M059J (cell line): Measurements from ENCODE around the gene PPP2R5A. TPM values are rescaled to one million over a fixed set of nuclear protein-coding genes. Genes with fewer than 3 reads are reported as not detected.

ENCODE experiments used
- DNase-seq: peaks from one replicate; pipeline ENCODE4 v3.0.0-alpha.2; 2012; ENCODE audit warnings: low read depth
- total RNA-seq: library from RNA; depleted of rRNA; stranded (reverse); fragments of >200 nt; shearing (Covaris generic); gene quantifications from 2 replicates; pipeline ENCODE4 v1.2.3, GENCODE V29; 2014; rRNA removed

PPP2R5A gene
- total RNA-seq = 22.9 and 23.1 TPM in 2 replicates

DNA sequence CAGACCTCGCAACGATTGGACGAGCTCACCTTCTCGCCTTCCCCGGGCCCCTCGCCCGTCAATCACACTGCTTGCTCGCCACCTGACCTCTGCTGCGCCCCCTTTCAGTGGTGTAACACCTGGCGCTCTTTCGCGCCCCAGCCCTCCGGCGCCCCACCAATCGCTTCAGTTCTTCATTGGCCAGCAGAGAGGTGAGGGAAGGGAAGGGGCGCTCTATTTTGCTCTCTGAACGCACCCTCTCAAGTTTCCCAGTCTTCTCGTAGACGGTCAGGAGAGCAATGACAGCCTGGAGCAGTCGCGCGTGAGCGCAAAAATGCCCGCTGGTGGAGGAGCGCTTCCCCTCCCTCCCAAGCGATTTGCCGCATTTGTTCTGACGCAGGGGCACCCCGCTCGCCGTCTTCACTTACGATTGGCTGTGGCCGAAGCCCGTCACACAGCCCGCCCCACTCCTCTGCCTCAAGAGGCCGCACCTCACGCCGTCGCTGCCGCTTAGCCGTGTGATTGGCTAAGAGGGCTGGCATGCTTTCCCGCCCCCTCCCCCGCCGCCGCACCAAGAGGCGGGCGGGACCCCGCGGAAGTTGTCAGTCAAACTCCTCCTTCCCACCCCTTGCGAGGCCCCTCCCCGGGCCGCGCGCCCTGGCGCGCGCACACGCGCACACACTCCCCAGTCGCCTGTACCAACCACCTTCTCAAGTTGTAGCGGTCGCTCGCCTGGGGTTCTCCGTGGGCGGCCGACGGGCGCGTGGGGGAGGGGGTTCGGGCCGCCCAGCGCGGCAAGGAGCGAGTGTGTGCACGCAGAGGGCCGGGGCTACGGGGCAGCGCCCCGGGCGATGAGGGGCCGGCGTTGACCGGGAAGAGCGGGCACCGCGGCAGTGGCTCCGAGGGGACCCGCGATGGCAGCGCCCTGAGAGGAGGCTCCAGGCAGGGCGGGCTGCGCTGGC, at the start of gene PPP2R5A:
Gene PPP2R5A (plus strand): TSS at position 667 of the 941 bp plus-strand sequence. CDS start 701 bp downstream, outside the sequence.
- DNase-seq = peak; percentile 98

DNA sequence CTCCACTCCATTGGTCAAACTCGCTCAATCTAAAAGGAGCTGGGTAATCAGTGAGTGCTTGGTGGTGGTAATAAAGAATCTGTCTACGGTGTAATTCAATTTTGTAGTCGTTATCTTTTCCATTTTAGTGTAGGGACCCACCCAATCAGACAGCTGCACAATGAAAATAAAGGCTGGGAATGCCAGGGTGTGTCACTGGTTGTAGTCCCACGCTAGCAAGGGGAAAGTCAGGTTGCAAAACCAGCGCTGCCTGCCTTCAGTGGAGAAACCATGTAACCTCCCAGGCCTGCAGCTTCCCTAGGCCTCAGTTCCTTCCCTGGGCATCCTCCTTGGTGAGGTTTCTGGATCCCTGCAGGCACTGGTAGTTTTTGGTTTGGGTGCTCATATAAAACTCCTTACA, 49.4 kb upstream of the PPP2R5A start:
- no peak for DNase-seq

DNA sequence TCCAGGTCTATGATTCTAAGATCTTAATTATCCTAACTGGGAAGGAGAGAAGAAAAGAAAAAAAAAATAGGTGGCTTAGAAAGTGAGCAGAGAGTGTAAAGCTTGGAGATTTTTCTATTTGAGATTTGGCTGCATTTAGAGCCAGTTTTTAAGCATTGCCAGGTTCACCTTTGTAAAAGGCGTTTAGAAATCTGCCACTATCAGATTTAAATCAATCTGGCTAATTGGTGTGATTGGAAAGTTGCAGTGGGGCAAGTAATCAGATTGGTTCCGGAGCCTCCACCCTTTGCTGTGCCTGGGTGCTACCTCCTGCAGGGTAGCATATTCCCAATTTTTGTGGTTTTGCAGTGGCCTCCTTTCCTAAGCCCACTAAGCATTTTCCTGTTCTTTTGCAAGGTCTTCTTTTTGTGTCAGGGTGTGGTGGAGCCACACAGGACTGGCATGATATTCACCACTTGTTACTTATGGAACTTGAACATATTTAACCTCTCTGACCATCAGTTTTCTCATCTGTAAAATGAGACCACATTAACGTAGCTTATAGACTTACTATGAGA, 48.5 kb upstream of the PPP2R5A start:
- no peak for DNase-seq

GRCh38 chr1:212237651-212238050, 47.6 kb upstream of the PPP2R5A start:
- DNase-seq = peak; percentile 25

- DNase-seq = no peak
Observed at GRCh38 chr1:212238552-212238951, 46.7 kb upstream of the PPP2R5A start.

DNA sequence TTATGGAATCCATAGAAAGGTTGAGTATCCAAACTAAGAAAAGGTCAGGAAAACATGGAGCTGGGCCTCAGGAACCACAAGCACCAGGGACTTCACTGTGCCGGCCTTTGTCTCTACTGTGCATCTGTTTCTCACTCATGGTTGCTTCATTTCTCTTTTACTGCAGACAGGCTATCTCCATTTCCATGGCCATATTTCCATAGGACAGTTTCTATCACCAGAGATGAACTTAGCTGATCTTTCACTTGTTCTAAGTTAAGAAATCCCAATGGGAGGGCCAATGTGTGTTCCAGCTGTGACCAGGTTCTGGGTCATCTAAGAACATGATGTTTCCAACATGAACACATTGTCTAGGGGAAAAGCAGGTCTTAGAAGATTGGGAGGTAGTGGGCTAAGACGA, 43.7 kb upstream of the PPP2R5A start:
- DNase-seq = no peak

DNA sequence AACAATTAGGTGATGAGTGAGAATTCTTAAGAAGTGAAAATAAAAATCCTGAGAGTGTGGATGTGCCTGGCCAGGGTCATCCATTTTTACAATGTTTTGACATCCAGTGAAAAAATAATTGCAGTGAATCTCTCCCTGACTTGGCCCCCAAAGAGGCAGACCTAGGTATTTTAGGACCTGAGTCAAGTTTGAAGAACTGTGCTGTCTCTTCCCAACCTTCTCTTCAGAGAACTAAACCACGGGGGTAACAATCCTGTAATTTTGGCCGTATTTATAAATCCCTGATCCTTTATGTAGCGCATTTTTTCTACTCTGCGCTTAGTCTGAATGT, 43.3 kb upstream of the PPP2R5A start:
- no peak for DNase-seq

DNA sequence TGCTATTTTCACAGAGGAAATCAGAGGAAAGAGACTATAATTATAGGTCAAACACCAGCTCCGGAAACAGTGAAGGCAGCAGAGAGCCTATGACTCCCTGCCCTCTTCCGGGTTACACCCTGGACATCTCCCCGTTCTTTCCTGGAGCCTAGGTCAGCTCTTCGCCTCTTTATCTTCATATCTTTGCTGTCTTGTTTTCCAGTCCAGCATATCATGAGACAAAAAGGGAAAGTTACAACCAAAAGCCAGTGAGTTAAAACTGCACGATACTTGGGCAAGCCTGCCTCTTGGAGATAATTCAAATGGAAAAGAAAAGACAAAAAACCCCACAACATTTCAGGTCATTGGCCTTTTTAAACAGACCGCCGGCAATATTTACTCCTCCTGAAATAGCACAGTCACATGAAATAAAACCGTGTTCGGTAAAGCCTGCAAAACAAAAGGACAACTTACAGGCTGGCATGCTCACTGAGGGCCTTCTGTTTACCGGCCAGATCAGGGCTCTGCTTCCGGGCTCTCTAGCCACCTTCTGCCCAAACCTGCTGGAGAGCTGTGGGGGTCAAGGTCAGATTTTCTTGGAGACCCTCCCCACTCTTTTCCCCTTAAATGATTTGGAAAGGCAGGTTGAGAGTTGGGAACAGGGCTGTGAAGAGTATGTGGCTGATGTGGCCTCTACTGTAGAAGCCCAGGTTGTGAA, 42.8 kb upstream of the PPP2R5A start:
- no peak for DNase-seq

GRCh38 chr1:212242985-212243308, 42.3 kb upstream of the PPP2R5A start:
- DNase-seq = no peak

DNA sequence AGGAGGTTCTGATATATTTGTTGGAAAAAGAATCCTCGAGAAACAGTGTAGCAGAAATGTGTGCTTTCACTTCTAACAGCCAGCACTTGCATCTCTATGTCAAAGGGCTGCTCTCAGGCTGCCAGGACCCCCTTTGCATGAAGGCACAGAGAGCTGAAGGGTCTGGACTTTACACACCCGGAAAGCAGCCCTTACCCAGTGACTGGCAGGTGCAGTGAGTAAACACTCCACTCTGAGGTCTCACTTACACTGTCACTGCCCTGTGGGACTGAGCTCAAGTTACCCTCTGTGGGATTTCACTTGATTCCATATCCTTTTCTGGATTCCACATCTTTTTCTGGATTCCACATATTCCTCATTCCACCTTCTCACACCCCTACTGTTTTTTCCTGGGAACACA, 40.8 kb upstream of the PPP2R5A start:
- DNase-seq = no peak

- DNase-seq = peak; percentile 65
Observed at GRCh38 chr1:212247179-212247721, 38.0 kb upstream of the PPP2R5A start.

- DNase-seq = no peak
Observed at GRCh38 chr1:212247988-212248387, 37.2 kb upstream of the PPP2R5A start.

GRCh38 chr1:212254853-212255363, 30.3 kb upstream of the PPP2R5A start:
- DNase-seq = no peak

GRCh38 chr1:212255705-212256307, 29.4 kb upstream of the PPP2R5A start:
- DNase-seq = no peak

DNA sequence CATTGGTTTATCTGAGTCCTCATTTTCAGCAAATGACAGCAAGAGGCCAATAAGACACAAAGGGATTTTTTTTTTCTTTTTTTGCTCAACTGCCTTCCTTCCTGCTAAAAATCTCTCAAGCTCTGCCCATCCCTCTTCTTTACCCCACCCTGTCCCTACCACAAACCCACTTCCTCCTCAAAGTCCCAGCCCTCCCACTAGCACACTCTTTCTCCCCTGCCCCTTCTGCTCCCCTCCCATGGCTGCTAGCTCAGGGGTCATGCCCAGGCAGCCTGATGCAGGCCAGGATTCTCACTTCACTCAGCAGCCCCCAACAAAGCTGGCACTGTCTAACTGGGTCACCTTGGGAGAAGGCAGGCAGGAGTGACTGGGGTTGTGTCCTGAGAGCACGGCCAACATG, 28.8 kb upstream of the PPP2R5A start:
- DNase-seq = no peak

DNA sequence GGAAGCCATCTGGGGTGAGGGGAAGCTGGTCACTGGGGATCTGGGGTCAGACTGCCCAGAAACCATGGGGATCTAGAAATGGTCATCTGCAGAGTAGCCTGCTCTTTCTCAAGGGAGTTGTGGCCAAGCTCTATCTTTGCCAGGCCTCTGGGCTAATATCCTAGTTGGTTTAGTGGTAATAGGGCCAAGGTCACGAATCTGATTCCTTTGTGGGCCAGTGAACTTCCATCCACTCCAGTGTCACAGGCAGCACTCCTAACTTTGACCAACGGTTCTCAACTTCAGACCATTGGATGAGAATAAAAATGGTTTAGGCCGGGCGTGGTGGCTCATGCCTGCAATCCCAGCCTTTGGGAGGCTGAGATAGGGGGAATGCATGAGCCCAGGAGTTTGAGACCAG, 28.1 kb upstream of the PPP2R5A start:
- DNase-seq = no peak

DNA sequence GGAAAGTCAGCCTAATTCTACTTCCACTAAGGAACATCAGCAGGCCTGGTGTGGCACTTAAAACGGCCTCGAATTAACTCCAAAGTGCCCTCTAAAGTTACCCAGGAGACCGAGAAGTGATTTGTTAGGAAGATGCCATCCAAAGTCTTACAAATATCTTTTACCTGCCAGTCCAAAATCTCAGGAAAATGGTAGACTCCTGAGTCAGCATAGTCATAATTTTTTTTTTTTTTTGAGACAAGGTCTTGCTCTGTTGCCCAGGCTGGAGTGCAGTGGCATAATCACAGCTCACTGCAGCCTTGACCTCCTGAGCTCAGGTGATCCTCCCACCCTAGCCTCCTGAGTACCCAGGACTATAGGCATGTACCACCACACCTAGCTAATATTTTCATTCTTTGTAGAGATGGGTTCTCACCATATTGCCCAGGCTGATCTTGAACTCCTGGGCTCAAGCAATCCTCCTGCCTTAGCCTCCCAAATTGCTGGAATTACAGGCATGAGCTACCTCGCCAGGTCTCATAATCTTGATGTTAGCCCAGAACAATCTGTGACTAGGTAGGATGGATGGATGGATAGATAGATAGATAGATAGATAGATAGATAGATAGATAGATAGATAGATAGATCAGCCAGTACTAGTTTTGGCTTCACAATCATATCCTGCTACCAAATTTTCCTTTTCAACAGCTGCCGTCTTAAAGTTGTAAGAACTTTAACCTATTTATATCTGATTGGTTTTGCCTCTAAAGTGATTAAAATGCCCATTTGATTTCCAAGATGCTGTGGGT, 25.3 kb upstream of the PPP2R5A start:
- no peak for DNase-seq

- DNase-seq = peak; percentile 97
Observed at GRCh38 chr1:212260557-212261355, 24.5 kb upstream of the PPP2R5A start.

GRCh38 chr1:212261361-212261929, 23.8 kb upstream of the PPP2R5A start:
- no peak for DNase-seq

- DNase-seq = no peak
Observed at GRCh38 chr1:212267017-212267416, 18.2 kb upstream of the PPP2R5A start.
